ENCODE results near the gene MARCHF2.

The MARCHF2 gene

GRCh38 chr19:8457209-8457608 is 44.1 kb downstream of the MARCHF2 start:
- peaks cover 3% of the 10 kb centered on the region for H3K27me3 Mint-ChIP-seq (ENCODE audit: low read depth, poor library complexity)
- H3K27ac Mint-ChIP-seq = peak overlapping the region; percentile 25
- no peak overlapping the region for H3K4me3 Mint-ChIP-seq
- TF ChIP-seq CTCF (IDR thresholded peaks at IDR 0.05) = no peak
- H3K9me3 Mint-ChIP-seq = no peaks in the 10 kb centered on the region
- H3K36me3 Mint-ChIP-seq (ENCODE audit: low read depth) = peaks cover 59% of the 10 kb centered on the region
- H3K4me1 Mint-ChIP-seq = peaks cover 87% of the 10 kb centered on the region
- DNase-seq = no peak

- DNase-seq = no peak
- TF ChIP-seq CTCF (IDR thresholded peaks at IDR 0.05) = no peak
- Mint-ChIP-seq H3K36me3 (ENCODE audit: low read depth) (peaks cover 61% of the 10 kb centered on the region), H3K27me3 (ENCODE audit: low read depth, poor library complexity) (peaks cover 3% of the 10 kb centered on the region), H3K4me3 (no peak overlapping the region), H3K27ac (peak overlapping the region; percentile 25), H3K4me1 (peaks cover 83% of the 10 kb centered on the region), H3K9me3 (no peaks in the 10 kb centered on the region)
Measured at GRCh38 chr19:8457827-8458226, 44.7 kb downstream of the MARCHF2 start.

DNA sequence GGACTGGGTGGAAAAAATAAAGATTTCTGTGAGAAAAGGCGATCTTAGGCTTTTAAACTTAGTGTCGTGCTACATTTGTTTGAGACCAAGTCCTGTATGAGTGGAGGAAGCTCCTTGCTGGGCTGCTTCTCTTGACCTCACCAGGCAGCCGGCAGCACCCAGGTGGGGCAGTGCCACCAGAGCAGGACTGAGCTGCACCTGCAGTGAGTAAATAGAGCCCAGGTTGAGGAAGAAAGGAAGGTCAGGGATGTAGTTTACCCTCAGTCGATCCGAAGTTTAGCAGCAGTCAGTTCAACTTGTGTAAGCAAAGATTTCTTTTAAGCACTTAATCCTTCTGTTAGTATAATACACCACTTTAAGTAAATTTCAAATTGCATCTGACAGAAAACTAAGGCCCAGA is 45.3 kb downstream of the MARCHF2 start:
- no peak for DNase-seq
- Mint-ChIP-seq H3K4me3 (no peak overlapping the region), H3K4me1 (peaks cover 80% of the 10 kb centered on the region), H3K36me3 (ENCODE audit: low read depth) (peaks cover 66% of the 10 kb centered on the region), H3K9me3 (no peaks in the 10 kb centered on the region), H3K27me3 (ENCODE audit: low read depth, poor library complexity) (peaks cover 3% of the 10 kb centered on the region), H3K27ac (peak overlapping the region; percentile 73)
- no peak for TF ChIP-seq CTCF (IDR thresholded peaks at IDR 0.05)

- H3K27me3 Mint-ChIP-seq (ENCODE audit: low read depth, poor library complexity) = peaks cover 3% of the 10 kb centered on the region
- no peak overlapping the region for H3K4me3 Mint-ChIP-seq
- no peaks in the 10 kb centered on the region for H3K9me3 Mint-ChIP-seq
Measured at GRCh38 chr19:8459095-8459494, 46.0 kb downstream of the MARCHF2 start.

DNA sequence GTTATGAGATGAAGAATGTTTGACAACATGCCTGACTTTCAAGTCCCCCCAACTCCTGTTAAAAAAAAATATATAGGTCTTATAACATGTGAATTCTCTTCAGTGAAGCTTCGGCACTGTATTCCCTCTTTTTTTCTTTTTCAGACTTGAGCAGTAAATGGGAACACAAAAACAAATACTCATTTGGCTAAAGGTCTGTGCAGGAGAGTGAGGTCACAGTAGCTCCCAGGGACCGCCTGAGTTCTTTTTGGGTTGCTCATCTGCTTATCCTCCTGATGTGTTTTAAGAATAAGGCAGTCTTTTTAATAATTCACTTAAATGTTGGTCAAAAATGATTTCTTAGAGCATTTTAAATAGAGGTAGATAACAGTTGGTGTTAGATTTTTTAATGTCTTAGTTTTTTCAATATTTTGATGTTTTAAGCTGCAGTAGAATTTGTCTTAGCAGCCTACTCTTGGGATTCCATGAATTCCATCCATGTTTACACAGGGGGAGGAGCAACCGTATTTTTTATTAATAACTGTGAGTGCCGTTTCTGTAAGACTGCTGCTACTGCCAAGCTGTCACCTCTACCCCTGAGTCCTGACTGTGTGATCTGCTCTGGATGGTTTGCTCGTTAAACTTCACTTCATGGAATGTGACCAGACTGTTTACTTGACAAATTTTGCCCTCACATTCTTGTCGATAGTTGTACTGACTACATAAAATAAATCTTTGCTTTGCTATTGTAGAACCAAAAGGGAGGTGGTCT is 46.6 kb downstream of the MARCHF2 start:
- Mint-ChIP-seq H3K9me3 (no peaks in the 10 kb centered on the region), H3K4me1 (peaks cover 66% of the 10 kb centered on the region), H3K4me3 (no peak overlapping the region), H3K27me3 (ENCODE audit: low read depth, poor library complexity) (peaks cover 3% of the 10 kb centered on the region), H3K36me3 (ENCODE audit: low read depth) (peaks cover 72% of the 10 kb centered on the region), H3K27ac (peak overlapping the region; percentile 54)
- no peak for DNase-seq
- TF ChIP-seq CTCF (IDR thresholded peaks at IDR 0.05) = no peak

More at GRCh38 chr19:8459095-8459494, 46.0 kb downstream of the MARCHF2 start:
- TF ChIP-seq CTCF (IDR thresholded peaks at IDR 0.05) = no peak
- peaks cover 72% of the 10 kb centered on the region for H3K4me1 Mint-ChIP-seq
- no peak for DNase-seq
- no peak overlapping the region for H3K27ac Mint-ChIP-seq
- H3K36me3 Mint-ChIP-seq (ENCODE audit: low read depth) = peaks cover 72% of the 10 kb centered on the region

All from nephron progenitor cell (in vitro differentiated cells).